K562 (cell line): Measurements from ENCODE around the gene AP1G1.

Experiments
- CTCF ChIP-seq, 3 experiments: IDR thresholded peaks in 2 of 3; conservative IDR thresholded peaks in 1 of 3; 2 replicates each; pipeline ENCODE4 v1.5.1; 2011 to 2012; ENCODE audit warnings: low read length in 3 of 3, mild to moderate bottlenecking in 3 of 3, control low read depth in 2 of 3, improper control_type of control experiment in 1 of 3, inconsistent platforms in 1 of 3, low read depth in 1 of 3, mixed read lengths in 1 of 3, moderate library complexity in 1 of 3; ENCODE audit not compliant: insufficient read depth in 2 of 3
- ERF ChIP-seq: fragments of 450-650 bp; formaldehyde crosslinking; IDR thresholded peaks from 2 replicates; pipeline ENCODE4 v1.4.0; 2020; ENCODE audit warnings: mild to moderate bottlenecking, mixed read lengths
- EZH2 ChIP-seq: IDR thresholded peaks from 2 replicates; pipeline ENCODE4 v1.6.1; 2012; ENCODE audit warnings: low read depth, mild to moderate bottlenecking, inconsistent platforms, low read length, borderline replicate concordance
- MECOM ChIP-seq: fragments of 250-450 bp; sonication (Bioruptor Pico); IDR thresholded peaks from 2 replicates; pipeline ENCODE4 v1.8.0; 2022; ENCODE audit warnings: inconsistent platforms
- MXI1 ChIP-seq: IDR thresholded peaks from 2 replicates; pipeline ENCODE4 v1.6.1; 2011; ENCODE audit warnings: low read depth, mild to moderate bottlenecking, improper control_type of control experiment, low read length
- PCBP1 ChIP-seq: fragments of 200-400 bp; formaldehyde crosslinking; IDR thresholded peaks from 2 replicates; pipeline ENCODE4 v1.6.1; 2018; ENCODE audit warnings: mild to moderate bottlenecking, low read depth, low read length; ENCODE audit not compliant: poor library complexity, severe bottlenecking
- PHF20 ChIP-seq: fragments of 450-650 bp; IDR thresholded peaks from 2 replicates; pipeline ENCODE4 v1.6.1; 2018; ENCODE audit not compliant: partially characterized antibody
- RFX5 ChIP-seq: IDR thresholded peaks from 2 replicates; pipeline ENCODE4 v1.6.1; 2011; ENCODE audit warnings: low read depth, mild to moderate bottlenecking, improper control_type of control experiment, low read length
- SAP30 ChIP-seq: fragments of 200-600 bp; sonication (generic); IDR thresholded peaks from 2 replicates; pipeline ENCODE4 v1.6.1; 2012; ENCODE audit warnings: borderline replicate concordance, low read depth, mild to moderate bottlenecking, moderate library complexity, low read length, control low read depth, inconsistent platforms; ENCODE audit not compliant: insufficient read depth, poor library complexity, severe bottlenecking
- SNAPC5 ChIP-seq: fragments of 250-450 bp; sonication (Bioruptor Pico); IDR thresholded peaks from 2 replicates; pipeline ENCODE4 v1.8.0; 2021; ENCODE audit warnings: moderate library complexity, mild to moderate bottlenecking, inconsistent platforms
- ZNF140 ChIP-seq: fragments of 250-450 bp; sonication (Bioruptor Pico); IDR thresholded peaks from 2 replicates; pipeline ENCODE4 v1.8.0; 2021; ENCODE audit warnings: moderate library complexity, mild to moderate bottlenecking, inconsistent platforms
- ZNF197 ChIP-seq: fragments of 200-800 bp; sonication (Bioruptor generic); IDR thresholded peaks from 2 replicates; pipeline ENCODE4 v1.6.1; 2016; ENCODE audit warnings: low read depth, missing genetic modification characterization, missing compliant biosample characterization
- TF ChIP-seq, protein P1 (sequence below), 2 experiments: fragments of 450-650 bp; IDR thresholded peaks; 2 replicates each; pipeline ENCODE4 v1.6.1; 2018; ENCODE audit warnings: mild to moderate bottlenecking in 2 of 2, low read depth in 1 of 2; ENCODE audit not compliant: partially characterized antibody in 2 of 2
- TF ChIP-seq, protein P2 (sequence below), 2 experiments: fragments of 450-650 bp in 1 of 2; IDR thresholded peaks; 2 replicates each; pipeline ENCODE4 v1.6.1; 2011 to 2017; ENCODE audit warnings: low read depth in 2 of 2, antibody characterized with exemption in 1 of 2, borderline replicate concordance in 1 of 2, low read length in 1 of 2, mild to moderate bottlenecking in 1 of 2, mixed read lengths in 1 of 2; ENCODE audit not compliant: control insufficient read depth in 1 of 2

GRCh38 chr16:71775949-71776348 lies 32.7 kb downstream of the AP1G1 start:
- TF ChIP-seq MECOM (CRISPR knock-in tag) (no peak), ZNF197 (CRISPR knock-in tag) (no peak), PHF20 (no peak), CTCF (IDR thresholded peaks at IDR 0.05 in 2 of 3, conservative IDR thresholded peaks at IDR 0.05 in 1 of 3; ENCODE audit: insufficient read depth in 2 of 3, low read depth in 1 of 3, low read length in 3 of 3) (no peak), RFX5 (no peak), EZH2 (no peak), SAP30 (no peak), SNAPC5 (CRISPR knock-in tag) (no peak), PCBP1 (no peak), MXI1 (no peak), ZNF140 (CRISPR knock-in tag) (no peak), ERF (no peak)
- TF ChIP-seq, protein P1, sequence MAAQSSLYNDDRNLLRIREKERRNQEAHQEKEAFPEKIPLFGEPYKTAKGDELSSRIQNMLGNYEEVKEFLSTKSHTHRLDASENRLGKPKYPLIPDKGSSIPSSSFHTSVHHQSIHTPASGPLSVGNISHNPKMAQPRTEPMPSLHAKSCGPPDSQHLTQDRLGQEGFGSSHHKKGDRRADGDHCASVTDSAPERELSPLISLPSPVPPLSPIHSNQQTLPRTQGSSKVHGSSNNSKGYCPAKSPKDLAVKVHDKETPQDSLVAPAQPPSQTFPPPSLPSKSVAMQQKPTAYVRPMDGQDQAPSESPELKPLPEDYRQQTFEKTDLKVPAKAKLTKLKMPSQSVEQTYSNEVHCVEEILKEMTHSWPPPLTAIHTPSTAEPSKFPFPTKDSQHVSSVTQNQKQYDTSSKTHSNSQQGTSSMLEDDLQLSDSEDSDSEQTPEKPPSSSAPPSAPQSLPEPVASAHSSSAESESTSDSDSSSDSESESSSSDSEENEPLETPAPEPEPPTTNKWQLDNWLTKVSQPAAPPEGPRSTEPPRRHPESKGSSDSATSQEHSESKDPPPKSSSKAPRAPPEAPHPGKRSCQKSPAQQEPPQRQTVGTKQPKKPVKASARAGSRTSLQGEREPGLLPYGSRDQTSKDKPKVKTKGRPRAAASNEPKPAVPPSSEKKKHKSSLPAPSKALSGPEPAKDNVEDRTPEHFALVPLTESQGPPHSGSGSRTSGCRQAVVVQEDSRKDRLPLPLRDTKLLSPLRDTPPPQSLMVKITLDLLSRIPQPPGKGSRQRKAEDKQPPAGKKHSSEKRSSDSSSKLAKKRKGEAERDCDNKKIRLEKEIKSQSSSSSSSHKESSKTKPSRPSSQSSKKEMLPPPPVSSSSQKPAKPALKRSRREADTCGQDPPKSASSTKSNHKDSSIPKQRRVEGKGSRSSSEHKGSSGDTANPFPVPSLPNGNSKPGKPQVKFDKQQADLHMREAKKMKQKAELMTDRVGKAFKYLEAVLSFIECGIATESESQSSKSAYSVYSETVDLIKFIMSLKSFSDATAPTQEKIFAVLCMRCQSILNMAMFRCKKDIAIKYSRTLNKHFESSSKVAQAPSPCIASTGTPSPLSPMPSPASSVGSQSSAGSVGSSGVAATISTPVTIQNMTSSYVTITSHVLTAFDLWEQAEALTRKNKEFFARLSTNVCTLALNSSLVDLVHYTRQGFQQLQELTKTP (IDR thresholded peaks at IDR 0.05; ENCODE audit: low read depth in 1 of 2, partially characterized antibody in 2 of 2), result no peak
- TF ChIP-seq, protein P2, sequence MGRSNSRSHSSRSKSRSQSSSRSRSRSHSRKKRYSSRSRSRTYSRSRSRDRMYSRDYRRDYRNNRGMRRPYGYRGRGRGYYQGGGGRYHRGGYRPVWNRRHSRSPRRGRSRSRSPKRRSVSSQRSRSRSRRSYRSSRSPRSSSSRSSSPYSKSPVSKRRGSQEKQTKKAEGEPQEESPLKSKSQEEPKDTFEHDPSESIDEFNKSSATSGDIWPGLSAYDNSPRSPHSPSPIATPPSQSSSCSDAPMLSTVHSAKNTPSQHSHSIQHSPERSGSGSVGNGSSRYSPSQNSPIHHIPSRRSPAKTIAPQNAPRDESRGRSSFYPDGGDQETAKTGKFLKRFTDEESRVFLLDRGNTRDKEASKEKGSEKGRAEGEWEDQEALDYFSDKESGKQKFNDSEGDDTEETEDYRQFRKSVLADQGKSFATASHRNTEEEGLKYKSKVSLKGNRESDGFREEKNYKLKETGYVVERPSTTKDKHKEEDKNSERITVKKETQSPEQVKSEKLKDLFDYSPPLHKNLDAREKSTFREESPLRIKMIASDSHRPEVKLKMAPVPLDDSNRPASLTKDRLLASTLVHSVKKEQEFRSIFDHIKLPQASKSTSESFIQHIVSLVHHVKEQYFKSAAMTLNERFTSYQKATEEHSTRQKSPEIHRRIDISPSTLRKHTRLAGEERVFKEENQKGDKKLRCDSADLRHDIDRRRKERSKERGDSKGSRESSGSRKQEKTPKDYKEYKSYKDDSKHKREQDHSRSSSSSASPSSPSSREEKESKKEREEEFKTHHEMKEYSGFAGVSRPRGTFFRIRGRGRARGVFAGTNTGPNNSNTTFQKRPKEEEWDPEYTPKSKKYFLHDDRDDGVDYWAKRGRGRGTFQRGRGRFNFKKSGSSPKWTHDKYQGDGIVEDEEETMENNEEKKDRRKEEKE (IDR thresholded peaks at IDR 0.05; ENCODE audit: borderline replicate concordance in 1 of 2, control insufficient read depth in 1 of 2, low read depth in 2 of 2, low read length in 1 of 2), result no peak
